HepG2 (cell line): ENCODE data around the gene NIFK. TPM values are rescaled to one million over a fixed set of nuclear protein-coding genes. Genes with fewer than 3 reads are reported as not detected.

Experiments
- ATAC-seq: fragments of 200-7000 bp; cut with Tn5 transposase; 3 replicates; pipeline ENCODE4 v1.9.1; 2020; ENCODE audit warnings: mild to moderate bottlenecking, moderate library complexity
- BruUV-seq: library from RNA; stranded (reverse); fragments of 400-500 nt; replicated peaks from 2 replicates; lab custom pipeline; 2021; lab: Mats Ljungman, UMichigan
- CTCF ChIA-PET: fragments of 300-600 bp; formaldehyde crosslinking; extraction: SDS; loops from one replicate; lab custom pipeline; 2021; ENCODE audit warnings: low total read pairs, inconsistent platforms, low intra/inter-chr PET ratio; lab: Yijun Ruan, JAX
- POLR2A ChIA-PET: fragments of 350-600 bp; sonication (Branson Sonifier 250); formaldehyde crosslinking; loops from one replicate; lab custom pipeline; 2020; ENCODE audit warnings: antibody characterized with exemption, inconsistent platforms; lab: Yijun Ruan, JAX
- DNase-seq: peaks from one replicate; pipeline ENCODE4 v3.0.0-alpha.2; 2015; ENCODE audit warnings: low spot score
- FAIRE-seq: peaks from 3 replicates; lab custom pipeline; 2011; peaks lifted over from hg19 to GRCh38; lab: Jason Lieb, UNC
- H2AFZ ChIP-seq: one replicate; pipeline ENCODE4 v1.6.1; 2011; ENCODE audit warnings: low read length, inconsistent platforms
- H3K27ac ChIP-seq: fragments of 300-600 bp; 3 replicates; pipeline ENCODE4 v1.8.0; 2011; ENCODE audit warnings: mixed run types, mild to moderate bottlenecking, mixed read lengths, low read length, inconsistent platforms; ENCODE audit not compliant: insufficient read depth; ENCODE audit errors: extremely low read length
- H3K27me3 ChIP-seq, 2 experiments: fragments of 200-600 bp in 1 of 2; 2 replicates in 1 of 2; 3 replicates in 1 of 2; pipeline versions ENCODE4 v1.6.0 to v1.8.0; 2011; ENCODE audit warnings: low read length in 2 of 2, mild to moderate bottlenecking in 2 of 2, moderate library complexity in 2 of 2, inconsistent platforms in 1 of 2; ENCODE audit not compliant: insufficient read depth in 2 of 2, control insufficient read depth in 1 of 2
- H3K36me3 ChIP-seq, 2 experiments: fragments of 200-600 bp in 1 of 2; replicated peaks in 1 of 2; 2 replicates in 1 of 2; 3 replicates in 1 of 2; pipeline versions ENCODE4 v1.5.1 to v1.8.0; 2011; ENCODE audit warnings: low read length in 2 of 2, inconsistent platforms in 1 of 2; ENCODE audit not compliant: insufficient read depth in 2 of 2, control insufficient read depth in 1 of 2
- H3K4me1 ChIP-seq: 2 replicates; pipeline ENCODE4 v1.5.1; 2012; ENCODE audit warnings: low read length, inconsistent platforms; ENCODE audit not compliant: insufficient read depth
- H3K4me2 ChIP-seq: 2 replicates; pipeline ENCODE4 v1.6.0; 2011; ENCODE audit warnings: low read depth, low read length, inconsistent platforms
- H3K4me3 ChIP-seq, 3 experiments: fragments of 200-600 bp in 1 of 3; sonication (generic), shearing (Covaris generic) in 1 of 3; replicated peaks in 1 of 3; 2 replicates each; pipeline ENCODE4 v1.5.1; 2011 to 2016; ENCODE audit warnings: low read length in 3 of 3, inconsistent platforms in 2 of 3, low read depth in 2 of 3, mild to moderate bottlenecking in 2 of 3, control low read depth in 1 of 3, mixed read lengths in 1 of 3; ENCODE audit not compliant: insufficient read depth in 1 of 3
- H3K79me2 ChIP-seq: one replicate; pipeline ENCODE4 v1.6.1; 2011; ENCODE audit warnings: low read length, inconsistent platforms; ENCODE audit not compliant: insufficient read depth
- H3K9ac ChIP-seq: 2 replicates; pipeline ENCODE4 v1.6.0; 2011; ENCODE audit warnings: mild to moderate bottlenecking, low read depth, low read length, inconsistent platforms; ENCODE audit not compliant: insufficient read depth
- H3K9me3 ChIP-seq: 2 replicates; pipeline ENCODE4 v1.5.1; 2012; ENCODE audit warnings: mild to moderate bottlenecking, low read length
- H4K20me1 ChIP-seq: 2 replicates; pipeline ENCODE4 v1.6.0; 2011; ENCODE audit warnings: inconsistent platforms, mild to moderate bottlenecking, low read length, moderate library complexity; ENCODE audit not compliant: insufficient read depth
- AGO1 ChIP-seq: fragments of 200-400 bp; formaldehyde crosslinking; IDR thresholded peaks from 2 replicates; pipeline ENCODE4 v1.6.1; 2017; ENCODE audit warnings: mild to moderate bottlenecking, low read depth, low read length, moderate library complexity; ENCODE audit not compliant: poor library complexity, severe bottlenecking
- ATRX ChIP-seq: sonication (generic); formaldehyde crosslinking; IDR thresholded peaks from 2 replicates; pipeline ENCODE4 v1.4.0; 2020; ENCODE audit warnings: missing genetic modification reagents, borderline replicate concordance
- BORCS8-MEF2B ChIP-seq: sonication (generic); formaldehyde crosslinking; IDR thresholded peaks from 2 replicates; pipeline ENCODE4 v1.8.0; 2022; ENCODE audit warnings: mild to moderate bottlenecking, missing genetic modification reagents
- CREB1 ChIP-seq, 2 experiments: fragments of 450-650 bp in 1 of 2; IDR thresholded peaks; 2 replicates each; pipeline ENCODE4 v1.6.1; 2016 to 2017; ENCODE audit warnings: control low read depth in 1 of 2, mild to moderate bottlenecking in 1 of 2, missing compliant biosample characterization in 1 of 2, missing genetic modification characterization in 1 of 2
- DR1 ChIP-seq: sonication (generic); formaldehyde crosslinking; IDR thresholded peaks from 2 replicates; pipeline ENCODE4 v1.8.0; 2021; ENCODE audit warnings: mild to moderate bottlenecking, missing genetic modification reagents, inconsistent platforms
- GFI1 ChIP-seq: sonication (generic); formaldehyde crosslinking; IDR thresholded peaks from 2 replicates; pipeline ENCODE4 v1.5.0; 2020; ENCODE audit warnings: missing genetic modification reagents, mild to moderate bottlenecking, borderline replicate concordance
- HOXA5 ChIP-seq: sonication (generic); formaldehyde crosslinking; IDR thresholded peaks from 2 replicates; pipeline ENCODE4 v1.4.0; 2020; ENCODE audit warnings: missing genetic modification reagents
- PHB2 ChIP-seq: fragments of 450-650 bp; IDR thresholded peaks from 2 replicates; pipeline ENCODE4 v1.6.1; 2018; ENCODE audit not compliant: partially characterized antibody
- SALL1 ChIP-seq: sonication (generic); formaldehyde crosslinking; IDR thresholded peaks from 2 replicates; pipeline ENCODE4 v1.8.0; 2022; ENCODE audit warnings: mild to moderate bottlenecking, missing genetic modification reagents
- SMYD3 ChIP-seq: sonication (generic); formaldehyde crosslinking; IDR thresholded peaks from 2 replicates; pipeline ENCODE4 v1.8.1; 2023; ENCODE audit warnings: mild to moderate bottlenecking, missing genetic modification reagents
- ZNF282 ChIP-seq: fragments of 450-650 bp; IDR thresholded peaks from 2 replicates; pipeline ENCODE4 v1.6.1; 2018; ENCODE audit not compliant: partially characterized antibody
- WGBS: methylation state at CpG from one replicate; pipeline ENCODE4 v1.1.6; 2017; ENCODE audit warnings: low lambda C conversion rate; 5-methylcytosine and 5-hydroxymethylcytosine counted together
- in situ Hi-C: cut with HindIII; loops from 2 replicates; pipeline ENCODE4 v1.10.0; 2017; ENCODE audit warnings: low pct_unique_long_range_greater_than_20kb; ENCODE audit not compliant: extremely low pct_ligation_motif_present
- intact Hi-C: fragments of 100-400 bp; cut with micrococcal nuclease; formaldehyde crosslinking; loops from one replicate; pipeline ENCODE4 v1.10.0; 2022; ENCODE audit not compliant: unreplicated experiment
- polyA plus RNA-seq, 8 experiments: library from polyadenylated mRNA; depleted of rRNA in 3 of 8; stranded (reverse) in 7 of 8; unstranded in 1 of 8; fragments of >200 nt; fragmentation: Illumina TruSeq in 4 of 8; extraction: Trizol in 4 of 8; gene quantifications; 2 replicates each; pipeline versions ENCODE4 v1.2.1 to v1.2.3, GENCODE V29; 2011 to 2016; ENCODE audit warnings: low read depth in 4 of 8, missing spikeins in 1 of 8, mixed read lengths in 1 of 8; ENCODE audit not compliant: insufficient read depth in 1 of 8
- total RNA-seq, 5 experiments: library from RNA; depleted of rRNA; stranded (reverse); fragments of >200 nt; fragmentation: Illumina TruSeq; extraction: Trizol; gene quantifications; 2 replicates each; pipeline ENCODE4 v1.2.3, GENCODE V29; 2016; ENCODE audit warnings: low read depth in 1 of 5

NIFK gene
- total and polyA plus RNA-seq, 2 of the 13 experiments (the other 11 are each of a cell fraction or from before 2014, with no cell fraction given): 19.6 to 105 TPM

DNA sequence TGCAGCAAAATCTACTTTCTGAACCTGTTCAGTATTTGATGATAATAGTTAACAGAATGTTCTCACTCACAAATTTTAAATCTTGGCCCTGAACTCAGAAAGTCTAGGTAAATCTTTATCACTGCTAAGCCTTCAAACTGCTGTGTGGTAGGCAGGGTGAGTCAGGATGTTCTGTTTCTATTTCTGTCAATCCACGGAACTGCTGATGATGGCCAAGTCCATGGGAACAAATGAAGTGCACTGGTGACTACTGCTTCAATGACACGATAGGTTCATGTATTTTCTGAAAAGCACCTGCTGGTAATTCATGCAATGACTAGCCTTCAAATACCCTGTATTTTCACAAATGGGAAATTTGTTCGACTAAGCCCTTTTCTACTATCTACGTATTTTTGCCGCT lies 14.2 kb downstream of the NIFK start:
- H3K4me1 ChIP-seq: peaks cover 17% of the 10 kb centered on the region
- TF ChIP-seq PHB2 (no peak), AGO1 (no peak), SMYD3 (CRISPR knock-in tag) (no peak), ATRX (CRISPR knock-in tag) (no peak), ZNF282 (no peak), SALL1 (CRISPR knock-in tag) (no peak), HOXA5 (CRISPR knock-in tag) (no peak), GFI1 (CRISPR knock-in tag) (no peak)
- no peaks in the 10 kb centered on the region for H3K27me3 ChIP-seq
- no peaks in the 10 kb centered on the region for H4K20me1 ChIP-seq
- H3K9ac ChIP-seq: no peak overlapping the region
- WGBS: 61% methylated on average over 5 of the region's 5 CpGs
- no peak overlapping the region for H2AFZ ChIP-seq
- H3K79me2 ChIP-seq: no peaks in the 10 kb centered on the region
- ChIA-PET CTCF (no interaction called here), POLR2A (interaction anchor here (0.7 to 5.3 kb wide), 3 partner anchors 14 to 192 kb away, joined by 4 to 23 read pairs (median 5); partner anchors contain the start of genes NIFK and RNU4ATAC)
- intact Hi-C loops: no loop called here
- BruUV-seq: no TSS peak
- peaks cover 2 to 8% of the 10 kb centered on the region in 2 experiments; a peak in 1 of 5 replicates for H3K36me3 ChIP-seq
- FAIRE-seq: no peak
- no peak overlapping the region for H3K4me2 ChIP-seq
- DNase-seq: no peak
- in situ Hi-C loops: no loop called here
- no peak overlapping the region for H3K4me3 ChIP-seq
- H3K9me3 ChIP-seq: no peaks in the 10 kb centered on the region
- ATAC-seq: peak; percentile 34
- no peak overlapping the region for H3K27ac ChIP-seq

DNA sequence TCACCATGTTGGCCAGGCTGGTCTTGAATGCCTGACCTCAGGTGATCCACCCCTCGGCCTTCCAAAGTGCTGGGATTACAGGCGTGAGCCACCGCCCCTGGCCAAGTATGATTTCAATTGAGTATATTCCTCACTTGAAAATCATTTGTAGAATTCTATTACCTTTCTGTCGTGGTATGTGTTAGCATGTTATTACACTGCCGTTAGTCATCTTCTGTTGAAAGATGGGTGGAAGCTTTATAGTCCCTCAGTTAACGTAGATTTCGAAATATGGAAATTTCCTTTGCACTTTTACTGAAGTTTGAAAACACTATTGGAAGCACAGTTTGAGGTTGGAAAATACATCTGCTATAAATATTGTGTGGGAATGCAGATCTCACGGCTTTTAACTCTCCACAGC lies 14.7 kb downstream of the NIFK start:
- no peaks in the 10 kb centered on the region for H4K20me1 ChIP-seq
- H3K79me2 ChIP-seq: no peaks in the 10 kb centered on the region
- ChIA-PET CTCF (no interaction called here), POLR2A (interaction anchor here (0.7 to 5.3 kb wide), 3 partner anchors 14 to 191 kb away, joined by 4 to 23 read pairs (median 5); partner anchors contain the start of genes NIFK and RNU4ATAC)
- FAIRE-seq (peak; percentile 12), ATAC-seq (peak; percentile 16; the same call in 2 of the 3 replicates), DNase-seq (no peak)
- H3K9ac ChIP-seq: no peak overlapping the region
- peaks cover 17% of the 10 kb centered on the region for H3K4me1 ChIP-seq
- no peak overlapping the region for H3K4me3 ChIP-seq
- peaks cover 0 to 3% of the 10 kb centered on the region in 2 experiments; a peak in 1 of 5 replicates for H3K36me3 ChIP-seq
- 22% methylated on average over 8 of the region's 8 CpGs for WGBS
- no peaks in the 10 kb centered on the region for H3K27me3 ChIP-seq
- TF ChIP-seq CREB1 (IDR thresholded peaks at IDR 0.05): no peak
- TF ChIP-seq CREB1 (CRISPR knock-in tag; IDR thresholded peaks at IDR 0.05): no peak
- no peak for TF ChIP-seq DR1 (CRISPR knock-in tag)
- TF ChIP-seq BORCS8-MEF2B (CRISPR knock-in tag): no peak
- no peaks in the 10 kb centered on the region for H3K9me3 ChIP-seq
- H3K4me2 ChIP-seq: peak overlapping the region; percentile 25
- no peak overlapping the region for H3K27ac ChIP-seq
- no peak overlapping the region for H2AFZ ChIP-seq
- in situ Hi-C loops: no loop called here
- no TSS peak for BruUV-seq
- intact Hi-C loops: no loop called here
